Upper lobe of left lung (tissue), 6 donors: ENCODE data around the gene CHST11. TPM values are rescaled to one million over a fixed set of nuclear protein-coding genes. Genes with fewer than 3 reads are reported as not detected.
A peak's percentile ranks its signal among the peaks of the same experiment; 100 is the strongest.

Experiments used
- ATAC-seq, 2 donors: fragments of 200-7000 bp; cut with Tn5 transposase; one replicate each; pipeline ENCODE4 v1.9.1; 2022; ENCODE audit warnings: mild to moderate bottlenecking in 2 of 2, moderate library complexity in 2 of 2; ENCODE audit not compliant: low FRiP score in 2 of 2
- DNase-seq, 2 donors: peaks; one replicate each; pipeline ENCODE4 v3.0.0-alpha.2; 2019 to 2020
- H3K27ac ChIP-seq, 4 donors: fragments of 200-600 bp; sonication (generic); one replicate each; pipeline ENCODE4 v1.5.1; 2016 to 2019
- H3K27me3 ChIP-seq, 4 donors: fragments of 200-600 bp; sonication (generic); one replicate each; pipeline ENCODE4 v1.5.1; 2017 to 2019
- H3K36me3 ChIP-seq, 4 donors: fragments of 200-600 bp; sonication (generic); one replicate each; pipeline ENCODE4 v1.5.1; 2016 to 2019
- H3K4me1 ChIP-seq, 4 donors: fragments of 200-600 bp; sonication (generic); one replicate each; pipeline ENCODE4 v1.5.1; 2018 to 2019
- H3K4me3 ChIP-seq, 4 donors: fragments of 200-600 bp; sonication (generic); one replicate each; pipeline ENCODE4 v1.5.1; 2017 to 2019; ENCODE audit warnings: mild to moderate bottlenecking in 2 of 4, moderate library complexity in 1 of 4
- H3K9me3 ChIP-seq, 4 donors: fragments of 200-600 bp; sonication (generic); one replicate each; pipeline ENCODE4 v1.5.1; 2018 to 2019
- CTCF ChIP-seq, 6 experiments: fragments of 450-650 bp in 4 of 6; fragments of 200-600 bp in 2 of 6; sonication (generic) in 2 of 6; IDR thresholded peaks; one replicate each; pipeline ENCODE4 v1.5.1; 2016 to 2019; ENCODE audit warnings: antibody characterized with exemption in 6 of 6
- EP300 ChIP-seq, 4 donors: sonication (generic); formaldehyde crosslinking; IDR thresholded peaks; one replicate each; pipeline ENCODE4 v1.5.1; 2017; ENCODE audit warnings: antibody characterized with exemption in 4 of 4, control low read depth in 2 of 4
- POLR2A ChIP-seq, 4 donors: fragments of 450-650 bp; IDR thresholded peaks; one replicate each; pipeline ENCODE4 v1.5.1; 2016 to 2017; ENCODE audit warnings: antibody characterized with exemption in 4 of 4, mild to moderate bottlenecking in 2 of 4
- POLR2AphosphoS5 ChIP-seq, 2 donors: sonication (generic); formaldehyde crosslinking; IDR thresholded peaks; one replicate each; pipeline ENCODE4 v1.5.1; 2017; ENCODE audit warnings: antibody characterized with exemption in 2 of 2
- WGBS, 2 donors: methylation state at CpG; one replicate each; pipeline ENCODE4 v1.1.5; 2017 to 2018; 5-methylcytosine and 5-hydroxymethylcytosine counted together
- total RNA-seq, 6 donors: library from RNA; depleted of rRNA in 4 of 6; stranded (reverse); fragments of >200 nt in 4 of 6; gene quantifications; one replicate each; pipeline versions ENCODE4 v1.1.0 to v1.2.1, GENCODE V29; 2016 to 2021
- donor health status: DM: no; HTN: no; CAD: no; lungs with moderate emphysema.
- donor health status: DM: no; HTN: yes; CAD: no; lungs with severe emphysema.

Gene CHST11
- total RNA-seq, 6 donors from 2014 or later: 40.4 to 234 (median 58.4) TPM

- TF ChIP-seq POLR2AphosphoS5 (IDR thresholded peaks at IDR 0.05) (no peak), EP300 (IDR thresholded peaks at IDR 0.05) (no peak), CTCF (IDR thresholded peaks at IDR 0.05) (no peak), POLR2A (IDR thresholded peaks at IDR 0.05) (no peak)
- Histone ChIP-seq H3K27me3 (no peaks in the 10 kb centered on the region), H3K9me3 (no peaks in the 10 kb centered on the region), H3K4me1 (peaks cover 19 to 39% (median 22%) of the 10 kb centered on the region in 4 donors), H3K36me3 (peaks cover 0 to 3% (median 0%) of the 10 kb centered on the region in 4 donors), H3K27ac (no peak overlapping the region), H3K4me3 (no peak overlapping the region)
- 92 to 95% methylated on average over 9 of the region's 9 CpGs for WGBS, 2 donors
- DNase-seq (peak in 1 of 2 donors; percentile 32), ATAC-seq (no peak)
Measured at GRCh38 chr12:104707794-104708558, 251.2 kb downstream of the CHST11 start.

- 81 to 96% methylated on average over 7 of the region's 7 CpGs for WGBS, 2 donors
- Histone ChIP-seq H3K27me3 (no peaks in the 10 kb centered on the region), H3K9me3 (no peaks in the 10 kb centered on the region), H3K4me3 (no peak overlapping the region), H3K36me3 (no peaks in the 10 kb centered on the region), H3K4me1 (peaks cover 19 to 44% (median 22%) of the 10 kb centered on the region in 4 donors), H3K27ac (no peak overlapping the region)
- TF ChIP-seq POLR2AphosphoS5 (IDR thresholded peaks at IDR 0.05): no peak
- no peak for TF ChIP-seq EP300 (IDR thresholded peaks at IDR 0.05)
- TF ChIP-seq POLR2A (IDR thresholded peaks at IDR 0.05): no peak
- TF ChIP-seq CTCF (IDR thresholded peaks at IDR 0.05): no peak
- ATAC-seq (no peak), DNase-seq (no peak)
Measured at GRCh38 chr12:104708891-104709290, 252.1 kb downstream of the CHST11 start.

- H3K4me1 ChIP-seq: peaks cover 19 to 46% (median 22%) of the 10 kb centered on the region in 4 donors
- no peak overlapping the region for H3K4me3 ChIP-seq
- TF ChIP-seq POLR2AphosphoS5 (IDR thresholded peaks at IDR 0.05) (no peak), EP300 (IDR thresholded peaks at IDR 0.05) (no peak), CTCF (IDR thresholded peaks at IDR 0.05) (no peak), POLR2A (IDR thresholded peaks at IDR 0.05) (no peak)
- 70 to 82% methylated on average over 9 of the region's 9 CpGs for WGBS, 2 donors
- no peak for ATAC-seq
- DNase-seq: peak in 1 of 2 donors; percentile 76
- no peaks in the 10 kb centered on the region for H3K9me3 ChIP-seq
- H3K27ac ChIP-seq: peak overlapping the region in 2 of 4 donors; percentile 18 to 21
- no peaks in the 10 kb centered on the region for H3K27me3 ChIP-seq
- no peaks in the 10 kb centered on the region for H3K36me3 ChIP-seq
Measured at GRCh38 chr12:104709692-104710435, 253.1 kb downstream of the CHST11 start.

GRCh38 chr12:104710940-104711689 is 254.4 kb downstream of the CHST11 start:
- DNase-seq: no peak
- 27 to 31% methylated on average over 8 of the region's 8 CpGs for WGBS, 2 donors

More at GRCh38 chr12:104710940-104711689, 254.4 kb downstream of the CHST11 start:
- TF ChIP-seq POLR2AphosphoS5 (IDR thresholded peaks at IDR 0.05) (no peak), POLR2A (IDR thresholded peaks at IDR 0.05) (no peak), EP300 (IDR thresholded peaks at IDR 0.05) (no peak), CTCF (IDR thresholded peaks at IDR 0.05) (no peak)
- Histone ChIP-seq H3K4me1 (peaks cover 19 to 51% (median 22%) of the 10 kb centered on the region in 4 donors), H3K9me3 (no peaks in the 10 kb centered on the region), H3K27ac (peak overlapping the region in 3 of 4 donors; percentile 7 to 37 (median 18)), H3K4me3 (no peak overlapping the region), H3K27me3 (no peaks in the 10 kb centered on the region), H3K36me3 (no peaks in the 10 kb centered on the region)
- ATAC-seq: peak in 1 of 2 donors; percentile 65
